HL-60 (cell line): ENCODE measurements around the gene NEK11.

ENCODE experiments used
- DNase-seq, 2 experiments: peaks; one replicate each; pipeline ENCODE4 v3.0.0-alpha.2; 2010 to 2020; ENCODE audit warnings: low read depth in 1 of 2, low spot score in 1 of 2
- H3K27ac ChIP-seq: fragments of 250-450 bp; sonication (Bioruptor Pico); replicated peaks from 2 replicates; pipeline ENCODE4 v1.5.1; 2020; ENCODE audit warnings: mild to moderate bottlenecking, moderate library complexity
- H3K27me3 ChIP-seq: fragments of 250-450 bp; sonication (Bioruptor Pico); 2 replicates; pipeline ENCODE4 v1.5.1; 2021; ENCODE audit warnings: mild to moderate bottlenecking, moderate library complexity; ENCODE audit not compliant: insufficient read depth, poor library complexity, severe bottlenecking
- H3K4me3 ChIP-seq: replicated peaks from 2 replicates; pipeline ENCODE4 v1.5.1; 2011; ENCODE audit warnings: mild to moderate bottlenecking, control low read depth, low read length; ENCODE audit not compliant: insufficient read depth
- GABPA ChIP-seq: IDR thresholded peaks from 2 replicates; pipeline ENCODE4 v1.6.1; 2012; ENCODE audit warnings: low read depth
- POLR2AphosphoS5 ChIP-seq: IDR thresholded peaks from 2 replicates; pipeline ENCODE4 v1.6.1; 2012; ENCODE audit warnings: low read depth
- SPI1 ChIP-seq: IDR thresholded peaks from 2 replicates; pipeline ENCODE4 v1.6.1; 2012; ENCODE audit warnings: low read depth, mild to moderate bottlenecking, borderline replicate concordance
- TF ChIP-seq, protein P1 (sequence below): IDR thresholded peaks from one replicate; pipeline ENCODE4 v1.5.1; 2011; ENCODE audit warnings: low read length, control low read depth, inconsistent platforms; ENCODE audit not compliant: insufficient read depth
- TF ChIP-seq, protein P2 (sequence below): IDR thresholded peaks from 2 replicates; pipeline ENCODE4 v1.6.1; 2012; ENCODE audit warnings: low read depth; ENCODE audit not compliant: insufficient replicate concordance

The NEK11 gene

DNA sequence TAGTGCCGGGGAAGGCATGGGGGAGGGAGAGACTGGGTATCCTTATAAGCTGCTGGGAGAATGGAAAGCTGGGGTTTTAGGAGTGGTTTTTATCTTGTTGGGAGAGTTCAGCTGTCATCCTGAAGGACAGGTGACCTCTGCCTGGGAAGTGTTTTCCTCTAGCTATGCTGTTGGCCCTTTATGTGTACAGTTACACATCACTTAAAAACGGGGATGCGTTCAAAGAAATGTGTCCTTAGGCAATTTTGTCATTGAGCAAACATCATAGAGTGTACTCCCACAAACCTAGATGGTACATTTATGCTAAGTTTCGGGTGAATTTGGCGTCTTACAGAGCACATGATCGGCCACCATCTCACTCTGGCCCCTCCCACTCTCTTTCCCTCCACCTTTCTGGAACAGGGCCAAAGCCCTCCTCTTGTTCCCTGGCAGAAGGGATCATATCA, 190.6 kb downstream of the NEK11 start:
- no peak for TF ChIP-seq POLR2AphosphoS5
- TF ChIP-seq, protein P1, sequence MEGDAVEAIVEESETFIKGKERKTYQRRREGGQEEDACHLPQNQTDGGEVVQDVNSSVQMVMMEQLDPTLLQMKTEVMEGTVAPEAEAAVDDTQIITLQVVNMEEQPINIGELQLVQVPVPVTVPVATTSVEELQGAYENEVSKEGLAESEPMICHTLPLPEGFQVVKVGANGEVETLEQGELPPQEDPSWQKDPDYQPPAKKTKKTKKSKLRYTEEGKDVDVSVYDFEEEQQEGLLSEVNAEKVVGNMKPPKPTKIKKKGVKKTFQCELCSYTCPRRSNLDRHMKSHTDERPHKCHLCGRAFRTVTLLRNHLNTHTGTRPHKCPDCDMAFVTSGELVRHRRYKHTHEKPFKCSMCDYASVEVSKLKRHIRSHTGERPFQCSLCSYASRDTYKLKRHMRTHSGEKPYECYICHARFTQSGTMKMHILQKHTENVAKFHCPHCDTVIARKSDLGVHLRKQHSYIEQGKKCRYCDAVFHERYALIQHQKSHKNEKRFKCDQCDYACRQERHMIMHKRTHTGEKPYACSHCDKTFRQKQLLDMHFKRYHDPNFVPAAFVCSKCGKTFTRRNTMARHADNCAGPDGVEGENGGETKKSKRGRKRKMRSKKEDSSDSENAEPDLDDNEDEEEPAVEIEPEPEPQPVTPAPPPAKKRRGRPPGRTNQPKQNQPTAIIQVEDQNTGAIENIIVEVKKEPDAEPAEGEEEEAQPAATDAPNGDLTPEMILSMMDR, result no peak
- TF ChIP-seq GABPA, result no peak
- TF ChIP-seq SPI1, result no peak
- TF ChIP-seq, protein P2, sequence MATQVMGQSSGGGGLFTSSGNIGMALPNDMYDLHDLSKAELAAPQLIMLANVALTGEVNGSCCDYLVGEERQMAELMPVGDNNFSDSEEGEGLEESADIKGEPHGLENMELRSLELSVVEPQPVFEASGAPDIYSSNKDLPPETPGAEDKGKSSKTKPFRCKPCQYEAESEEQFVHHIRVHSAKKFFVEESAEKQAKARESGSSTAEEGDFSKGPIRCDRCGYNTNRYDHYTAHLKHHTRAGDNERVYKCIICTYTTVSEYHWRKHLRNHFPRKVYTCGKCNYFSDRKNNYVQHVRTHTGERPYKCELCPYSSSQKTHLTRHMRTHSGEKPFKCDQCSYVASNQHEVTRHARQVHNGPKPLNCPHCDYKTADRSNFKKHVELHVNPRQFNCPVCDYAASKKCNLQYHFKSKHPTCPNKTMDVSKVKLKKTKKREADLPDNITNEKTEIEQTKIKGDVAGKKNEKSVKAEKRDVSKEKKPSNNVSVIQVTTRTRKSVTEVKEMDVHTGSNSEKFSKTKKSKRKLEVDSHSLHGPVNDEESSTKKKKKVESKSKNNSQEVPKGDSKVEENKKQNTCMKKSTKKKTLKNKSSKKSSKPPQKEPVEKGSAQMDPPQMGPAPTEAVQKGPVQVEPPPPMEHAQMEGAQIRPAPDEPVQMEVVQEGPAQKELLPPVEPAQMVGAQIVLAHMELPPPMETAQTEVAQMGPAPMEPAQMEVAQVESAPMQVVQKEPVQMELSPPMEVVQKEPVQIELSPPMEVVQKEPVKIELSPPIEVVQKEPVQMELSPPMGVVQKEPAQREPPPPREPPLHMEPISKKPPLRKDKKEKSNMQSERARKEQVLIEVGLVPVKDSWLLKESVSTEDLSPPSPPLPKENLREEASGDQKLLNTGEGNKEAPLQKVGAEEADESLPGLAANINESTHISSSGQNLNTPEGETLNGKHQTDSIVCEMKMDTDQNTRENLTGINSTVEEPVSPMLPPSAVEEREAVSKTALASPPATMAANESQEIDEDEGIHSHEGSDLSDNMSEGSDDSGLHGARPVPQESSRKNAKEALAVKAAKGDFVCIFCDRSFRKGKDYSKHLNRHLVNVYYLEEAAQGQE, result no peak
- no peak for DNase-seq
- H3K4me3 ChIP-seq, result no peak overlapping the region
- no peaks in the 10 kb centered on the region for H3K27me3 ChIP-seq
- H3K27ac ChIP-seq, result no peak overlapping the region

DNA sequence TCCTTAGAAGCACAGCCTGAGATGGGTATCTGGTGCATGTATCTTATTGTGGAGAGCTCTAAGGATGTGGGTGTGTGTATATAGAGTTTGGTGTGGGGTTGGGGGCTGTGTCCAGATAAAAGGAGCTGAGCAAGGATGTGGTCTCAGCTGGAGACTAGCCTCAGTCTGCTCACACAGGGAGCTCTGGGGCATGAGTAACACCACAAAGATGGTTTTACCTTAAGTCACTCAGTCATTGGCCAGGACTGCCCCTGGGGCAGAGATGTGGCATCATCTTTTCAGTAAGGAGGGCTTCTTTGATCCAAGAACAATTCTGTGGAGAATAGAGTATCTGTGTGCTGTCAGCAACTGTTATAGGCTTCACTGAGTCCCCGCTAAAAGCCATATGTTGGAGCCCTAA, 191.5 kb downstream of the NEK11 start:
- TF ChIP-seq, protein P1, result no peak
- no peak for TF ChIP-seq GABPA
- no peak for TF ChIP-seq POLR2AphosphoS5
- TF ChIP-seq, protein P2, result no peak
- TF ChIP-seq SPI1, result no peak
- H3K27ac ChIP-seq, result no peak overlapping the region

DNA sequence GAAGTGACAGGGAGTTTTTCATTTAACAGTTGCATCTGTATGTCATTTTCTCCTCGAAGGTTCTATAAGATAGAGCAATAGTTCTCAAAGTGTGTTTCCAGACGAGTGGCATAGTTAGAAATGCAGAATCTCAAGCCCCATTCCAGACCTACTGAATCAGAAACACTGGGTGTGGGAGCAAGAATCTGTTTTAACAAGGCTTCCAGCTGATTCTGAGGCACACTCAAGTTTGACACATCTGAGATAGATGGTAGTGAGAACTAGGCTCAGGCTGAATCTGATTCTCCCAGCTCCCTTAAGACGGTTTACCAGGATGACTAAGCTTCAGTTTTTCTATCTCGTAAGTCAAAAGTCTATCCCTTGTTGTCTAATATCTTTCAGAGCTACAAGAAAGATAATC, 195.1 kb downstream of the NEK11 start:
- Histone ChIP-seq H3K27me3 (peaks cover 3% of the 10 kb centered on the region), H3K27ac (no peak overlapping the region), H3K4me3 (no peak overlapping the region)
- TF ChIP-seq, protein P1, result no peak
- no peak for DNase-seq

More for the DNA sequence above, 191.5 kb downstream of the NEK11 start:
- no peak overlapping the region for H3K4me3 ChIP-seq
- DNase-seq, result no peak
- H3K27me3 ChIP-seq, result no peaks in the 10 kb centered on the region

DNA sequence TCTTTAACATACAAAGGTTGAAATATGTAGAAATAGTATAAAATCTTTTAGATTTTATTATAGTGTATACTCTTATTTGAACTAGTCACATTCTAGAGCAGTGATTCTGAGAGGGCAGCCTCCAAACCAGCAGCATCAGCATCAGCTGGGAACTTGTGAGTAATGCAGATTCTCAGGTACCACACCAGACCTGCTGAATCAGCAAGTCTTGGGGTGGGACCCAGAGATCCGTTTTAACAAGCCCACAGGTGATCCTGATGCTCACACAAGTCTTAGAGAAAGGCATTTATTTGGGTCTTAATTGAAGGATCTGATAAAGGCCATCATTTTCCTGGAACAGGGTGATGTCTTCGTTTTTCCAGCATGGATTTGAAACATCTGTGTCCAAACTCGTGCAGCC, 195.9 kb downstream of the NEK11 start:
- H3K4me3 ChIP-seq, result no peak overlapping the region

More for the DNA sequence above, 195.9 kb downstream of the NEK11 start:
- TF ChIP-seq, protein P1, result no peak
- TF ChIP-seq GABPA (no peak), SPI1 (no peak), POLR2AphosphoS5 (no peak)
- TF ChIP-seq, protein P2, result no peak
- Histone ChIP-seq H3K27ac (no peak overlapping the region), H3K27me3 (peaks cover 3% of the 10 kb centered on the region)
- DNase-seq, result no peak
